ENCODE results near the gene MYRIP.
"Not testable (repeated sequence)": the region's sequence is repeated elsewhere in the genome, so short reads cannot be mapped to it uniquely, and the experiment has no call there.

The MYRIP gene

DNA sequence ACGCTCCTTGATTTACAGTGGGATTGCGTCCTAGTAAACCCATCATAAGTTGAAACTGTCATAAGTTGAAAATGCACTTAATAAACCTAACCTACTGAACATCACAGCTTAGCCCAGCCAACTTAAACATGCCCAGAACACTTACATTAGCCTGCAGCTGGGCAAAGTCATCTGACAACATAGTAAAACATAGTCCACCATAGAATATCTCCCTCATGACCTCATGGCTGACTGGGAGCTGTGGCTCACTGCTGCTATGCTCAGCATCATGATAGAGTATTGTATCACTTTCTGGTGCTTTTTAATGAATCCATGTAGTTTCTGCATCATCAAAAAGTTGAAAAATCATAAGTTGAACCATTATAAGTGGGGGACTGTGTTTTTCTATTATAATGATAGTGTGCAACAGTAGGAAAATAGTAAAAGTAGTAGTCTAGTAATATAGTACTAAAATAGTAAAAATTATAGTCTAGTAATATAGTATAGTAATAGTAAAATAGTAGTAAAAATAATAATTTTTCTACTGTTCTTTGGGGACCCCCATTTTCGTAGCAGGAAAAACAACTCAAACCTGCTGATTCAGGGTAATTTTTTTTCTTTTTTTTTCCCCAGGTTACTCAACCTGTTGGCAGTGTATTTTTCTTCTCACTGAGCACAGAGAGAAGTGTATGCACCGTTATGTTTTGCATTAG is 233.5 kb downstream of the MYRIP start:
- DNase-seq (ENCODE audit: low spot score) = peak; percentile 14

DNA sequence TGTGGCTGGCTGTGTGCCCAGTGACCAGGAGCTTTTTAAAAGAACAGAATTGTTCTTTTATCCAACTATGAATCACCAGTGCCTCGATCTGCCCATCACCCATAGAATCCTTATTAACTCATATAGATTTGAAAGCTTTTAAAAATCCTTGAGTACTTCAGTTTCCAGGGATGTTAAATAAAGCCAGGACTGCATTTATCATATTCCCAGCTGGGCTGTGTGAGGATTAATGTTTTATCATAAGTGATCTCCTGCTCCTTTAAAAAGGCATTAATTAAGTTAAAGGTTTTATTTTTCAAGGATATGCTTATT is 234.0 kb downstream of the MYRIP start:
- peak; percentile 78 for DNase-seq (ENCODE audit: low spot score)

DNA sequence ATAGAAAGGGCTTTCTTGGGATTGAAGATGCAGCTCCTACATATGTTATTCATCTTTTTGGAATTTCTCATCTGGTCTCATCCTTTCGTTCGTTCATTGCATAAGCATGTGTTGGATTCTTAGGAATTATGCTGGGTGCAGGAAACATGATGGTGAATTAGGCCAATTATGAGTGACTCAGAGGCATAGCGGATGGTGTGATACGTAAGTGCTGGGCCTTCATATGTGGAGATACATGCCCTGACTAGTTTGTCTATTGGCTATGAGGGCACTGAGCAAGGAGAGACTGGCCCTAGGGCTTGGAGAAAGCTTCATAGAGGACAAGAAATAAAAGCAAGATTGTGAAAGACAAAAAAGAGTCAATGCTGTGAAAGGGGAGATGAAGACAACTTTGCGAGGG is 235.1 kb downstream of the MYRIP start:
- DNase-seq (ENCODE audit: low spot score) = peak; percentile 76

DNA sequence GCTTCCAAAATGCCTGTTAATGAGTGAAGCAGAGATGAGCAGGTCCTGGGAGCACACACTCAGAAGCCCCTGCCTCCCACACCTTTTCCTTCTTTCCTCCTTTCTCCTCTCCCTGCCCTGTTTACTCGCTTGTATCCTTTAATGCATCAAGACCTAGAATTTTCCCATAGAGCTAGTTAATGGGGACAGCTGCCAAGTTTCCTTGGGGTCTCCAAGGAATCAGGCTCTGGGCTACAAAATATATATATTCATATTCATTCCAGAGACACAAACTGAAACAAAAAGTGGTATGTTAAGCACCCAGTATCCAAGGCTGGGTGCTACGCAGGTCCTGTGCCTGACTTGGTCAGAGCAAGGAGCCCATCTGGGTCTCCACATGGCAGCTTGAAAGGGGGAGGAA is 235.6 kb downstream of the MYRIP start:
- no peak for DNase-seq (ENCODE audit: low spot score)

DNA sequence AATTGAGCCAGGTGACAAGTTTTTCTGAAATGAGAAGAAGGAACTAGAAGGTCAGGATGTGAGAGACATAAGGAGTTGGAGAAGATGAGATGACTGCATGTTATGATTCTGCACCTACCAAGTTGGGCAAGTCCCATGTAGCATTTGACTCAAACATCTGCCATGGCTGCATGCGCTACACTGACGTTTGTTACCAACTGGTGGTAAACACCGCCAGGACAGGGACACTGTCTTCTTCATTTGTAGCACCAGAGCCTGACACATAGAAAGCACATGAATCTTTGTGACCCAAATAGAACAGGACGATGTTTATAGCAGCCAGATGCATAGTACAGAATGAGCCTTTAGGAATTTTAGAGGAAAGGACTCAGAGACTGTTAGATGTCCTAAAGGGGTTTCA is 236.7 kb downstream of the MYRIP start:
- DNase-seq (ENCODE audit: low spot score) = no peak

DNA sequence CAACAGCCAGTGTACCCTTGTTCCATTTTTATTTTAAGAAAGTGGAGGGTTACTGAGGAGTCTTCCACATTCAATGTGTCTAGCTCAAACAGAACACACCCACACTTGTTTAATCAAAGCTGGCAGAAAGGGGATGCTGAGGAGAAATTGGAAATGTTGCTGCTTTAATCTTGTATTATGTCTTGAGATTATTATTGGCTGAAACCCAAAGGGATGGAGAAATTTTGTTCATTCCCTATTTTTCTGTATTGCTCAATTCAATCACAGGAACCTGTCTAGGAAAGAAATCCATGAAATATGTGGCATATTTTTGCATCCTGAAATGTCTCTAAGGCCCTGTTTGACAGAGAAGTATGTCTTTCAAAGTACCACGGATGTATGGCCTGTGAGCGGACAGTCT is 238.0 kb downstream of the MYRIP start:
- no peak for DNase-seq (ENCODE audit: low spot score)

DNA sequence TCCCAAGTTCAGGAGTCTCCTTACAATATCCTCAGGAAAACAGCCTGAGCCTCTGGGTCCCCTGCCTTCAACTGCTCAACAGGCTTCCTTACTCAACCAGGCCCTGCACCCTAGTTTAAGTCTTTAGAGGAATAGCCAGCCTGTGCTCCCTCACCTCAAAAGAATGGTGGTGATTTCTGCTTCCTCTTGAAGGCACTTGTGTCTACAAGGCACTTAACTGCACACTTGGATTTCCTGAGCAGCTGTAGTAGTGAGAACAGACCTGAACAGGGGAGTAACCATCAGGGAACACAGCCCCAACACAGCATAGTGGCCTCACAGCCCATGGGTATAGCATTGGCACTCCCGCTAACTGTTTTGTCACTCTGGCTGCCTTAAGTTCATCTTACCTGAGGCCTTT is 244.3 kb downstream of the MYRIP start:
- no peak for DNase-seq (ENCODE audit: low spot score)

DNA sequence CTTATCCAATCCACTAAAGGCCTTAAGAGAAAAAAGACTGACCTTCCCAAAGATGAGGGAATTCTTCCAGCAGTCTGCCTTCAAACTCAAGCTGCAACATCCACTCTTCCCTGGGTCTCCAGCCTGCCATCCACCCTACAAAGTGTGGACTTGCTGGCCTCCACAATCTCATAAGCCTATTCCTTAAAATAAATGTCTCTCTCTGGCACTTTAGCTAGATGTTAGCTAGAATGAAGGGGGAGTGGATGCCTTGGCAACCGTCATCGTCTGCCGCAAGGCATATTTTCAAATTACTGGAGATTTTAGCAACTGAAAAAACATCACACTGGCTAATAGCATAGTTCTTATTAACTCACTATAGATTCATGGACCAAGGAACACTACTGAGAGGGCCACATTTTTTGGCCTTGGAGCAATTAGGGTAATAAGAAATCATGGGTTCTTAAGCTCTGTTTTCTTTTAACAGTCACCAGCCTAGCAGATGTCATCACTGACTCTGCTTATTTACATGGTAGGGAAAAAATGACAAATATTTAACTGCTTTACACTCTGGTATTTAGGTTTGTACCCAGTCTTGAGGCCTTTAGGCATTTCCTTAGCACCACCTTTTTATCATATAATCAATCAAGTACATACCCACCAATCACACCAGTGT is 245.3 kb downstream of the MYRIP start:
- peak; percentile 12 for DNase-seq (ENCODE audit: low spot score)

DNA sequence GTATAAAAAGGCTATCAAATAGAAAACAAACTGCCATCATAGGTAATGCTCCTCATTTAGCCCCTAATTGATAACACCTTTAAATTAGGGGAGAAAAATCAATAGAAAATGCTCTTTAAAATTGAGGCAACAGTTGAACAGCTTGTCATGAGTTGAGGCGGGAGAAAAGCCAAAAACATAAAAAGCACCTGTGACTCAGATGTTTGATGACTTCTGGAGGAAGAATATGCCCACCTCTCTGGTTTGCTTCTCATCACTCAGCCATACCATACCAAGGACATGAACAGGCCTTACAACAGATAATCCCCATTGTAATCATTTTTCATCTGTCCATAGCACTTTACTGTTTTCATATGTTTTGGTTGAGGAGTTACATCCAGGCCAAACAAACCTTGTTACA is 246.0 kb downstream of the MYRIP start:
- no peak for DNase-seq (ENCODE audit: low spot score)

DNA sequence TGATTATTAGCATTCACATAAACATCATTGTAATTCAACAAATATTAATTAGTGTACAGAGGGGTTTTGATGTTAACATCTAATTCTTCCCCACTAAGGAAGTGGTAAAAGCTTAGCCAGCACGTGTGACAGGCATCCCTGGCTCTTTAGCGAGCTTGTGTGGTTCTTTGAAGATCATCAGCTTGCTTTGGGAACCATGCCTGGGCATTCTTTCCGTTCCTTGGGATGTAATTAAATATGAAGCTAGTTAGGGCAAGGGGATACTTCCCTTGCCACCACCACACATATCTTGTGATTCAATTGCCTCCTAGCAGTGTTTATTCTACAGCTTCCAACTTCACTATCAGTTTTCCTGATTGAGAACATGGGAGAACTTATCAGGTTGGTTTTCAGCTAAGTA is 246.5 kb downstream of the MYRIP start:
- DNase-seq (ENCODE audit: low spot score) = no peak

DNA sequence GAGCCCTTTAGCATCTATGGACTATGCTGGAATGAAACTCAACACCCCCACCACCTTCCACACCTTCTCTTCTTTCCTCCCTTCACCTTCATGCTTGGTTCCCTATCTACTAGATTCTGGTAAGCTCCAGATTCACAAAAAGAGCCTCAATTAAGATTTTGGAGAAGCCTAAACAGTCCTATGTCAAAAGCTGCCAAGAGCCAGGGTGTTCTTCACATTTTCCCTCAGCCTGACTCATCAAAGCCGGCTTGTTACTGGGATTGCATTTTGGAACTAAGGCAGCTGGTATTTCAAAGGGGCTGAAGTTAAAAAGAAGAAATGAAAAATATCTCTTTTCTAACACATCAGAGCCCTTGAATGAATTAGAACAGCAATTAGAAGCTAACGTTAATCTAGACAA is 247.7 kb downstream of the MYRIP start:
- no peak for DNase-seq (ENCODE audit: low spot score)

DNA sequence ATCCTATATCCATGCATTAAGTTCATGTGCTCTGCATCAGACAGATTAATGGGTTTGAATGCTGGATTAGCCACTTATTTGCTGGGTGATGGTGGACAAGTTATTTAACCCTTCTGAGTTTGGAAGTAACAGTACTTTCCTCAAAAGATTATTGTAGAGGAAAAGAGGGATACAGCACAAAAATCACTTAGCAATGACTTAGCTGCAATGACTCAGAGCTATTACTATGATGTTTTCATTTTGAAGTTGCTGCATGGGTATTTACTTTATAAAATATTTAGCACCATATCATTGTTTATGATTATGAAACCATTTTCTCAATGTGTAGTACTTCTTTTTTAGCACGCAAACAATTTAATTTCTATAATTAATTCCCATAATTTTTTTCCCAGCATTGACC is 248.4 kb downstream of the MYRIP start:
- no peak for DNase-seq (ENCODE audit: low spot score)

DNA sequence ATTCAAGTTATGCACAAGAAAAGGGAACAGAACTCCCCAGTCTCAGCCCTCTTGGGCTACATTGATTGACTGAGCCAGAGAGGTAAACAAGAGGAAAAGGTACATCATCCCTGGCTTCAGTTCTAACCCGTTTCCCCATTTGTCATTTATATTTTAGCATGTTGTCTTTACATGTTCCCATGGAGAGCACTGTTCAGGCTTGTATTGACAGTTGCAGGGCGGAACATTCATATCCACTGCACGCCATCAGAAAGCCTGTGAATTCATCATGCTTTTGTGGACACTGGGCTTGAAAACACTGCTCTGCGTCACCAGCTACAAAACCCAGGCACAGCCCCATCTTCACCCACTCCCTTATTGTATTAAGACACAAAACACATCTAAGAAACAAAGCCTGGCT is 259.2 kb downstream of the MYRIP start:
- DNase-seq (ENCODE audit: low spot score) = no peak

DNA sequence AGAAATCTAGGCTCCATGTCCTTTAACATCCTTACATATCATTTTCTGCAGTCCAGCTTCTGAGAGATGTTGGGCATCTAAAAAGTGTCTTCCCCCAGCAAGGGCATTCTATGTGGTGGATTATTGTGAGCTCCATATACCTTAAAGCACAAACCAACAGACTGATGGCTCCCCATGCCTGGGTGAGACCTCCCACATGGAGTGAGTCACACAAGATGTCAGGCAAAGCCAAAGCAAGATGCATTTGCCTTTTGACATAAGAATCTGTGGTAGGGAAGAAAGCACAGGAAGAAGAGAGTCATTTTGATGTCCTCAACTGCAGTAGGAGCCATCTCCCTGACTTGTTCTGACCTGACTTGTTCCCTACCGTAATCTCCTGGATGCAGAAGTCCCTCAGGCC is 261.4 kb downstream of the MYRIP start:
- peak; percentile 17 for DNase-seq (ENCODE audit: low spot score)

DNA sequence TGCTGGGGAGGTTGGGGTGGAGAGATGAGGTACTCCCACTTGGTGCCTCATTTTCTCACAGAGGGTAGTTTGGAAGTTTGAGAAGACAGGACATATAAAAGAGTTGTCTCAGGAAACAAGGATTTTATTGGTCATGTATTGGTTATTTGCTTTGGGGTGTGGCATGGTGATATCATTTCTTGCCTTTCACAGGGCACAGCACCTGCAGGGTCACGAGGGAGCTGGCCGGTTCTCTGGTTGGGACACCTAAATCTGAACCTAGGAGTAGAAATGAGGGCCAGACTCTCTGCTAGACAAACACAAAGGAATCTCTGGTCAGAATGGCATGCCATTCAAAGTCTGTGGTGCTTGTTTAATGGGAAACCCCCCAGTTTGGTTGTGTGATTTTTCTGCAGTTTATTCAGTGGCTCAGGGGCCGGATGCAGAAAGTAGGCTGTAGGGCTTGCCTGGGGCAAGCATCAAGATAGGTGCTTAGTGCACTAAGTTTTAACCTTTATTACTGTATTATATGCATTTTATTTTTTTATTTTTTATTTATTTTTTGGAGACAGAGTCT is 262.4 kb downstream of the MYRIP start:
- DNase-seq (ENCODE audit: low spot score) = no peak

DNA sequence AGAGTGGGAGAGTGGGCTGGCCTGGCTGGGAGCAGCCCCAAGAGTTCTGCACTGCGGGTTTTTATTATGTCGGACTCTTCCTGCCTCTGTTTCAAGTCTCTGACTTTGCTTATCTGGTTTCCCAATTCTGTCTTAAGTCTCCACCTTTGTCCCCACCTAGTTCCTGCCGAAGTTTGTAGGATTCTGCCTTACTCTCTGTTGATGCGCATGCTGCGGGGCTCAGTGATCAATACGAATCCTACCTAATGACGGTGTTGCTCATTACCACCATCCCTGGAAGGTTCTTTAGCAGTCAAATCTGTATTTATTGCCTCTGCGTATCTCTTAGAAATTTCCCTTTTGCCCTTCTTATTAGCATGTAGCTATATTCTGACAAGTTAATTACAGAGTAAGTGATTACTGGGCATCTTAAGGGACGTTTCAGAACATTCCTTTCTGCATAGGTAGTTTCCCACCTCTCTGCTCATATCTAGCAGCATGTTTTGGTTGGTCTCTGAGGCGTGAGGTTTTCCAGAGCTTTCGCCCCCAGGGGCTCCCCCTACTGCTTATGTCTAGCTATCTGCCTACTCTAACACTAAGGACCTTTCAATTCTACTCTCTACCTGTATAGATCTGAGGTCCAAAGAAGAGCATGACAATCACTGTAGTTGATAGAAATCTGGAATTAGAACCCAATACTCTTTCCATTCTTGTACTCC is 264.1 kb downstream of the MYRIP start:
- peak; percentile 44 for DNase-seq (ENCODE audit: low spot score)

DNA sequence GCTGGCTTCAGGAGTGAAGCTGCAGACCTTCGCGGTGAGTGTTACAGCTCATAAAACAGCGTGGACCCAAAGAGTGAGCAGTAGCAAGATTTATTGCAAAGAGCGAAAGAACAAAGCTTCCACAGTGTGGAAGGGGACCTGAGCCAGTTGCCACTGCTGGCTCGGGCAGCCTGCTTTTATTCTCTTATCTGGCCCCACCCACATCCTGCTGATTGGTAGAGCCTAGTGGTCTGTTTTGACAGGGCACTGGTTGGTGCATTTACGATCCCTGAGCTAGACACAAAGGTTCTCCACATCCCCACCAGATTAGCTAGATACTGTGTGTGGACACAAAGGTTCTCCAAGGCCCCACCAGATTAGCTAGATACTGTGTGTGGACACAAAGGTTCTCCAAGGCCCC is 267.7 kb downstream of the MYRIP start:
- DNase-seq (ENCODE audit: low spot score) = not testable (repeated sequence)

DNA sequence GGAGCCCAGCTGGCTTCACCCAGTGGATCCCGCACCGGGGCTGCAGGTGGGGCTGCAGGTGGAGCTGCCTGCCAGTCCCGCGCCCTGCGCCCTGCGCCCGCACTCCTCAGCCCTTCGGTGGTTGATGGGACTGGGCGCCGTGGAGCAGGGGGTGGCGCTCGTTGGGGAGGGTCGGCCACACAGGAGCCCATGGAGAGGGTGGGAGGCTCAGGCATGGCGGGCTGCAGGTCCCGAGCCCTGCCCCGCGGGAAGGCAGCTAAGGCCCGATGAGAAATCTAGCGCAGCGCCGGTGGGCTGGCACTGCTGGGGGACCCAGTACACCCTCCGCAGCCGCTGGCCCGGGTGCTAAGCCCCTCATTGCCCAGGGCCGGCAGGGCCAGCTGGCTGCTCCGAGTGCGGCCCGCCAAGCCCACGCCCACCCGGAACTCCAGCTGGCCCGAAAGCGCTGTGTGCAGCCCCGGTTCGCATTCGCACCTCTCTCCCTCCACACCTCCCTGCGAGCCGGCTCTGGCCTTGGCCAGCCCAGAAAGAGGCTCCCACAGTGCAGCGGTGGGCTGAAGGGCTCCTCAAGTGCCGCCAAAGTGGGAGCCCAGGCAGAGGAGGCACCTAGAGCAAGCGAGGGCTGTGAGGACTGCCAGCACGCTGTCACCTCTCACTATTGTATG is 268.6 kb downstream of the MYRIP start:
- DNase-seq (ENCODE audit: low spot score) = not testable (repeated sequence)

DNA sequence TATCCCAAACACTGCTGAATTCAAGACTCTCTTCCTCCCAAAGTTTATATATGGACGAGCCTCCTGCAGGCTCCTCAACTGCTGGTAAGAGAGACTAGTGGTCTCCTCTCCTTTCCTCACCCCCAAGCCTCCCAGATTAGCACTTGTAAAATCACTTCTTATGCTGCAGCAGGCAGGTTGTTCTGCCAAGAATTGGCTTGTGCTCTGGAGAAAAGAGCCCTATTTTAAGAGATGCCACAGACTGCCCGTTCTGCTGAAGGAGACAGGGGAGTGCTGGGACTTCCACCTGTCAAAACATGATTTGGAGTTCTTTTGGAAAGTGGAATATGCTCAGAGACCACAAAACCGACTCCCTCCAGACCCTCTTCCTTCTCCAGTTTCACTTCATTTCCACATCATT is 269.2 kb downstream of the MYRIP start:
- no peak for DNase-seq (ENCODE audit: low spot score)

DNA sequence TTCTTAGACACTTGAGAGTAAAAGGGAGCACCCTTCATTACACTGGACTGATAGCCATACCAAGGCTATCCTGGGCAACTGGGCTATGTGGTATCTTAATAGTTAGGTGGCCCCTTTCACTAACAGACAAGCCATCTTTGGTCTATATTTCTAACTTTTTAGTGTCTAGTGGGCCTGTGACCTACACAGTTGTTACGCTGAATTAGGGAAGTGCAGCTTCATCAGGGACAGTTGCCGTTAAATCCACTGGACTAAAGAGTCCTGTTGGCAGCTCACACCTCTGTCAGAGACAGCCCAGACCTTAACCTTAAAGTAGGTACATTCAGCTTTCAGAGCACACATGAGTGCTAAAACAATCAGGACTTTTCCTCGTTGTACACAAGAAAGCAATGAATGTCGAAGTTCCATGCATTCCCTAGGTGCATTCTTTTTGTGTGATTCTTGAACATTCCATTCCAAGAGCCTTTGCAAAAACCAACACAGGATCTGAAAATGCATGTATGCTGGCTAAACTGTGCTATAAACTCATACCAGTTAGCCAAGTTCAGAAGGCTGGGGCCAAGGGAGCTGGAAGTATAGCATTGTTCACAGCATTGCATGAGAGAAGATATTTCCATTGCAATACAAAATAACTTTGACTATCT is 269.9 kb downstream of the MYRIP start:
- DNase-seq (ENCODE audit: low spot score) = peak; percentile 85

DNA sequence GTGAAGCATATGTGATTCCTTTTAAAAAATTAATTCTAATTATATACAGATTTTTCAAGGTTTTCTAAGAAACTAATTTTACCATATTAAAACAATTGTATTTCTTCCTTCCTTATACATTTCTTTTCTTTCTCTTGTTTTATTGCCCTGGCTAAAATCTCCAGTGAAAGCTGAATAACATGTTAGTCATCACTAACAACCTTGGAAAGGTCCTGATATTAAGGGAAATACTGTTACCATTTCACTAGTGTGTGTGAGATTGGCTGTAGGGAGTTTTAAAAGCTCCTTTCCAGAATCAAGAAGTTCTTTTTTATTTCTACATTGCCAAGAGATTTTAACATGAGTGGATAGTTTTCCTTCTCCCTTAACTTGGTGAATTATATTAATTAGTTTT is 270.4 kb downstream of the MYRIP start:
- DNase-seq (ENCODE audit: low spot score) = peak; percentile 51

DNA sequence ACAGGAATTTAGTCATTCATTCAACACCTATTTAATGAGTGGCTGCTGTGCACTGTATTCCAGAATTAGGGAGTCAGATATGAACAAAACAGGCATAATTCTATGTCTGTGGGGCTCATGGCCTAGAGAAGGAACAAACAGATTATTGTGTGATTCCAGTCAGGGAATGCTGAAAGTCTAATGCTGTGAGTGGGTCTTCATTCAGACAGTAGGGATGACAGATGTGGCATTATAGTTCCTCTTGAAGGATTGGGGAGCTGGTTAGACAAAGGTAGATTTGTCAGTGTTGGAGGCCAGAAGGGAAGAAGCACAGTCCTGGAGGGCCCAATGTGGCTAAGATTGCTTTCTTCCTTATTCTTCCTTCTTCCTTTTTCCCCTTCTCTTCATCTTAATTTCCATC is 273.7 kb downstream of the MYRIP start:
- no peak for DNase-seq (ENCODE audit: low spot score)
